NCI-H2227 (cell line): ENCODE results near the gene ACSM6.

Experiments
- DNase-seq: peaks from one replicate; lab custom pipeline; 2025; ENCODE audit not compliant: unreplicated experiment; lab: John Stamatoyannopoulos, UW

The ACSM6 gene, protein sequence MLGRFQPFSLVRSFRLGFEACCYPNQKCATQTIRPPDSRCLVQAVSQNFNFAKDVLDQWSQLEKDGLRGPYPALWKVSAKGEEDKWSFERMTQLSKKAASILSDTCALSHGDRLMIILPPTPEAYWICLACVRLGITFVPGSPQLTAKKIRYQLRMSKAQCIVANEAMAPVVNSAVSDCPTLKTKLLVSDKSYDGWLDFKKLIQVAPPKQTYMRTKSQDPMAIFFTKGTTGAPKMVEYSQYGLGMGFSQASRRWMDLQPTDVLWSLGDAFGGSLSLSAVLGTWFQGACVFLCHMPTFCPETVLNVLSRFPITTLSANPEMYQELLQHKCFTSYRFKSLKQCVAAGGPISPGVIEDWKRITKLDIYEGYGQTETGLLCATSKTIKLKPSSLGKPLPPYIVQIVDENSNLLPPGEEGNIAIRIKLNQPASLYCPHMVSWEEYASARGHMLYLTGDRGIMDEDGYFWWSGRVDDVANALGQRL

DNA sequence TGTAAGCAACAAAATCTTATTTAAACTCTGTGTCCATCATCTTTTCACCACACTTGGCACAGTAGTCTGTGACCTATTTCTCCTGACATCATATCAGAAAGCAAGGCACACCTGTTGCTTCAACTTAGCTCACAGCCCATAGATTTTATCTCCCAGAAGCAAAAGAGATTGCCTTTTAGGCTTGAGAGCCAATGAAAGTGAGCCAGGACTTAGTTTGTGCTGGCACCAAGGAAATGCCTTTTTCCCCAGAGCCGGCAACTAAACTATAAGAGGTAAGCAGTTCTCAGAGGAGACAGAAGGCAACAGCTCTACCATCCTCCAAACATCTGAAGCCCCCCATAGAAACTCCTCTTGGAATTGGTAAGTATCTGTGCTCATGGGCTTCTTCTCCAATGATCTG, at the start of gene ACSM6:
Gene ACSM6, plus strand, starts transcription at position 295 of the 400 bp plus-strand sequence. CDS start 248 bp downstream, outside the sequence.
- DNase-seq = no peak

DNA sequence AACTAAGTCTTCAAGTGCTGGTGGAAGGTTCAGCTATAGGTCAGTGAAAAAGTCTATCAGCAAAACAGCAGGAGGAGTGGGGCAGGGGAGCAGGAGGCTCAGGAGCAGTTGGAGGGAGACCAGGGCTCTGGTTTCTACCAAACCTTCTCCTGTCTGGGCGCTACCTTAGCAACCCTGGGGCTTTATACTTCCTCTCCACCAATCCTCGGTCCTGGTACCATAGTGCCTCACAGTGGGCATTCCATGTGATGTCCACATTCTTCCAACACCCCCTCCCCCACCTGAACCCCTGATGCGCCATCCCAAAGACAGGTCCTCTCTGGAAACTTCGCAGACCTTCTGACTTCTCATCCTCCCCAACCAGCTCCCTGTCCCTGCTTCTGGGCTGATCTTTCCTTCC, 25.3 kb upstream of the ACSM6 start:
- no peak for DNase-seq

DNA sequence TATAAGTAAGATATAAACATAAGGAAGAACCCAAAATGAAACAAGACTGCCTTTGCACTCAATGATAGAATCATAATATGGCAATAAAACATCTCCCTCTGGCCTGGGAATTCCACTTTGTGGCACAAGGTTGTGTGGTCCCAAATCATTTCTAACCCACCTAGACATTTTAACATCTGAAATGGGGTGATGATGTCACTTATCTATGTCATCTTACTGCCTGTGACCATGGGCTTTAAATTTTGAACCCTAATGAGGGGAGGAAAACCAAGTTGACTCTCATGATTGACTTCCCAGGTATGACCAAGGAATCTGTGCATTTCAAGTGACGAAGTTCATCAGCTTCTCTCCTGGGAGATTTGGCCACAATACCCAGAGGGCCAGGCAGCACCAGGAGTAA, 24.5 kb upstream of the ACSM6 start:
- DNase-seq = no peak

DNA sequence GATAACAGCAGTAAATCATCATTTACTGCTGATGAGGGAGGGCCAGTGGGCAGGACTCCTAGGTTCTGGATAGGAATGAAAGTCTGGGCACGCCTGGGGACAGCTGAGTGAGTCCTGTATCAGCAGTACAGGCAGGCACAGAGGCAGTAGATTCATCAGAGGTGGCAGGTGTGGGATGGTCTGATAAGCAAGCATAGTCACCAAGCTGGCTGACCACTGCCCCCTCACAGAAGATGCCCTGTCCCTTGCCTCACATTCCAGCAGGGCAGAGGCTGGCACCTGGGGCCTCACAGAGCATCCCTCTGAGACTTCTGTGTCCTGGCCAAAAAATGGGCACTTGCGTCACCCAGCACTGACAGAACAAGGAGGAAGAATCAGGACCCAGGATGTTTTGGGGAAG, 23.2 kb upstream of the ACSM6 start:
- no peak for DNase-seq

DNA sequence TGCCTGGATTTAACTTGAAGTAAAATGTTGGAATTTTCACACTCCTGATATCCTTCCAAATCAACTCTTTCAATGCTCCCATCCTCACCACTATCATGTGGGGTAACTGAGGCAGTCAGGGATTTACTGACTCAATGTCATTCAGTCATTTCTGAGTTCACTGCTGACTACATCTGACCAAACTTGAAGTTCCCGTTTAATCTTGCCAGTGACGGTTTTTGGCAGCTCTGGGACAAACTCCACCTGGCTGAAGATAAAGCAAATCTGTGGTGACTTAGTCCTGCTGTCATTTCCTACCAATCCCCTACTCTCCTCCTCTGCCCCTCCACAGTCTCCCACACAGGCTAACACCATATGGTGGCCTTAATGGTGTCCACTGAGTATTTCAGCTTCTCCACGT, 22.7 kb upstream of the ACSM6 start:
- no peak for DNase-seq

DNA sequence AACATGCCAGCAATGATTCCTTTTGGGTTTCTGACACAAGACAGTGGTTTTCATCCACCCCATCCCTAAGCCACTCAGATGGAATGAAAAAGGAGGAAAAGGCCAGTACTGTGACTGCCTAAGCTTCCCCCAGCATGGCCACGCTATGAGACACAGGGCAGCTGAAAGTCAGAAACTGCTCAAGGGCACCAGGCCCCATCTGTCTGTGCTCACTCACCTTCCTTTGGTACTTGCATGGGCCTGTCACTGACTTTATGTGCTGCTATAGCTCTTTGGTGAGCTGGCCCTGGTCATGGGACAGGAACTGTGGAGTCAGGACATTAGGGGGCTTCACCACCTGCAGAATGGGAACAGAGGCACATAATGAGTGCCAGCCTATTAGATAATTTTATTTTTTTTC, 21.2 kb upstream of the ACSM6 start:
- DNase-seq = no peak

DNA sequence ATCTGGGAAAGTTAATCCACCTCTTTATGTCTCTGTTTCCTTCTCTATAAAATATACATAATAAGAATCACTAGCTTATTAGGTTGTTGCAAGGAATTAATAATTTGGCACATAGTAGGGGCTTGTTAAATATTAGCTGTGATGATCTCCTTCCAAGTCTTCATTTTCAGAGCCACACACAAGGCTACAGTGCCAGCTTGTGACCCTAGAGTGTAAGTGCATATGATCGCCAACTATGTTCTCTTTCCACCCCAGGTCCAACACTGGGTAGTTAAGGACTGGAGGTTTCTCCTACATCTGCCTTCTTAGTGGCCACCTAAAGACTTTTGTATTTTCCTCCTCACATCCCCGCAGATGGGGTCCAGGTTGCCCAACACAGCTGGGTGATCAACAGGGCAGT, 17.9 kb upstream of the ACSM6 start:
- no peak for DNase-seq

DNA sequence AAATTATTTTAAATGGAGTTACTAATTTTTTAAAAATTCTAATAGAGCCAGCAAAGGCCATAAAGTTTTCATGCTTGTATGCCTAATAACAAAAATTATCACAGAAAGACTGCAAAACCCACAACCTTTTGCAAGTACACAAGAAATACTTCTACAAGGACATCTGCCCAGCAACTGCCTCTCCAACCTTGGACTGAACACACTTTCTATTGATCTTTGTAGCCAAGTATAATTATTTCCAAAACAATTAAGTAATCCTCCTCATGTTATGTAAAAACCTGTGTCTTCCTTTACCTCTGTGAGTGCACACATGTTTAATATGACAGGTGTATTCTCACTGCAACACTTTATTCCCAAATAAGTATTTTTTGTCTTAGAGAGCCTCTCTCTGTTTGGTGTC, 16.6 kb upstream of the ACSM6 start:
- DNase-seq = no peak

DNA sequence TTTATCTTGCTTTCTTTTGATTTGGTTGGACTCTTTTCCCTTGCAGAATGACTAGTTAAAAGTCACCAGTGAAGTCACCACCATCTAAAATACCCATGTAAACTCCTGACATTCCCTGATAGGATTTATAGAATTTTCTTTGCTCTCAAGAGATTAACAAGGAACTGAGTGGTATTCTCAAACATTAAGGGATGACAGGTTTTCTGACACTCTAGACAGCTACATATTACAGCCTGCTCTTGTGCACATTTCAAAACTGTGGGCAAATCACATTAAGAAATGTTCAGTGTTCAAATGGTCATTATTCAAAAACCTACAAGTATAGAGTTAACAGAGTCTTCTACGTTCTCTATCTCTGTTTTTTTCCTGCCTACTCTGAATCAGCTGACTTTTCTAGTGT, 15.8 kb upstream of the ACSM6 start:
- no peak for DNase-seq

DNA sequence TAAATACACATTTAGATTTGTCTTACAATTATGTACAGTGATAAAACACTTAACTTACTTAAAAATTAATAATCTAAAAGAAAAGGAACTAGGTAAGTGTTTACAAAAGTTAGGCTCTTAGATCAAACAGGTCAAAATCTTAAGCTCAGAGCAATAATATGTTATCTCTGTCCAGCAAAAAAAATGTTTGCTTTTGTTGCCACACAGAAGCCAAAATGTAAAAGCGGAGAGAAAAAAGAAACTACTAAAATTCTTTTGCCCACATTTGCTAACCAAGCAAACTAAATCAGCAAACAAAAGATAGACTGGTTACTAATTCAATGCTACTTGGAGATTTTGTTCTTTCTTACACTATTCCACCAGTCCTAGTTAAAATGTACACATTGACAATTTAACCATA, 15.2 kb upstream of the ACSM6 start:
- DNase-seq = no peak

DNA sequence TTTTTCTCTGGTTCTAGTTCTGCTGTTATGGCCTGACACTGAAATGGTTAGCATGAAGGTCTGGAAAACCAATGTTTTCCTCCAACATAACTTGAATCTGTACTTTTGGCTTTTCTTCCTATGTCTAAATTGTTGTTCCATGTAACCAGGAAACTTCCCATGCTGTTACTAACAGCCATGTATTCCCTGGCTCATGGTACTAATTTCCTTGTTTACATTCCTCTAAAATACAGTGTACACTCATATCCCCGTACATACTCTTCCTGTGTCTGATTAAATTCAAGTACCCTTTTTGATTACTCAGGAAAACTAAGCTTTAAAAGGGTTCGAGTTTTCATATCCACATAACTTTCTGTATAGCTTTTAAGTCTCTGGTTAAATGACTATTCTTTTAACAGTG, 12.3 kb upstream of the ACSM6 start:
- DNase-seq = no peak

DNA sequence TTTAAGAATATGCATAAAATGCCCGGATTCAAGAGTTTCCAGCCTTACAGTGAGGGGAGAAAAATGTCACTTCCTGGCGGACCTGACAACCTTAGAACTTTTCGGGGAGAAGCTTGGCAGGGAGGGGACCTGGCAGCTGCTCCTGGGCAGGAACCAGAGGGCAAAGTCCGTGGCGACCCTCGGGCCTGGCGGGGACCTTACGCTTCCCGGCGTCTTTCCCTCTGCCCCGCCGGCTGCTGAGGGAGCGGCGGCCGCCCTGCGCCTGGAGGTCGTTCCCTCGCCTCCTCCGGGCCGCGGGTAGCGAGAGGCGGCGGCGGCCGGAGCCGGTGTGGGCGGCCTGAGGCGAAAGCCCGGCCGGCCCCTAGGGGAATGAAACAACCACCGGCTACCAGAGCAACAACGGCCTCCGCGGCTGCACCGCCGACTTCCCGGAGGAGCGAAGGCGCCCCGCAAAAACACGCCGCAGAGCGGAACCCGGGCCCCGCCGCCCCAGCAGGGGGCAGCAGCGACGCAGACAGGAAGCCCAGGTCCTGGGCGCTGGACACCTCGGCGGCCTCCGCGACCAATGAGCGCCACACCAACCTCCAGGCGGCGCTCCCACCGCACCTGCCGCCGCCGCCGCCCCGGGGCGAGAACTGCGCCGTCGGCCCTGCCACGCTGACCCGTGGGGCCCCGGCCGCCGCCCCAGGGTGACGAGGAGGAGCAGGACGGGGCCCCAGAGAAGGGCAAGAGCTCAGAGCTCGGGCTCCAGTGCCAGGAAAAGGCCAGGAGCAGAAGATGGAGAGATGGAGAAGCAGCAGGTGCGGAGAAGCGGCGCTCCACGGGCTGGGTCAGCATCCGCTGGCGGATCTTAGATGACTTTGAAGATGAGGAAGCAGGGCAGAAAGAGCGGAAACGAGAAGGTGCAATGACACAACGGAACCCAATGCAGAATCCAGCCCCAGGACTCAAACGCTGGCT, 10.5 kb upstream of the ACSM6 start:
- DNase-seq = peak; percentile 83

DNA sequence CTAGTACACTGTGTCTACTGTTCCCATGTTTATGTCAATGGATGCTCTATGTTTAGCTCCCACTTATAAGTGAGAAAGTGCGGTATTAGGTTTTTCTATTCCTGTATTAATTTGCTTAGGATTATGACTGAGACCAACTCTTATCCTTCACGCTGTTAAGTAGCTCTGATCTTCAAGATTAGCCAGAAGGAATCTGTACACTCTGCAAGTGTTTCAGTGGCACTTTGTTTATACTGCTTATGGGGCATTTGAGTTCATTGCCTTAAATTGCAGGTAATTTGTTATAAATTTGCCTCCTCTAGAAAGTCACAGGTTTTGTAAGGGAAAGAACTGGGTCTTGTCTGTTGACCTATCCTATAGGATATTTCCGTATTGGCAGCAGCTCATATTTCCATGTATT, 6.4 kb upstream of the ACSM6 start:
- no peak for DNase-seq

DNA sequence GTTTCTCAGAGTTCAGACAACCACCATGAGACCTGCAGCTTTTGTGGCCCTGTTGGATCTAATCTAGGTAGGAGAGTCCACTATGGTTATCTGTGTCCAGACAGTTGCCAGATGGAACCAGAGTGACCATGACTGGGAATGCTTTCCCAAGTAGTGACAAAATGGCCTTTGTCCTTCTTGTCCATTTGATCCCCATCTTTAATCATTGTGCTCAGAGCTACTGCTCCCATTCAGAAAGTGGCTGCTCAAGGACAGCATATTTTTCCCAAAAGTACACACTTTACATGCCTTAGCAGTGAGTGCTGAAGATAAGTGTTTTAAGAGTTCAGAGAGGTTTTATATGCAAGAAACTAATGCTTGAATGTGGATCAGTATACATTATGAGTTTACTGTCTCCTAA, 5.4 kb upstream of the ACSM6 start:
- DNase-seq = no peak

DNA sequence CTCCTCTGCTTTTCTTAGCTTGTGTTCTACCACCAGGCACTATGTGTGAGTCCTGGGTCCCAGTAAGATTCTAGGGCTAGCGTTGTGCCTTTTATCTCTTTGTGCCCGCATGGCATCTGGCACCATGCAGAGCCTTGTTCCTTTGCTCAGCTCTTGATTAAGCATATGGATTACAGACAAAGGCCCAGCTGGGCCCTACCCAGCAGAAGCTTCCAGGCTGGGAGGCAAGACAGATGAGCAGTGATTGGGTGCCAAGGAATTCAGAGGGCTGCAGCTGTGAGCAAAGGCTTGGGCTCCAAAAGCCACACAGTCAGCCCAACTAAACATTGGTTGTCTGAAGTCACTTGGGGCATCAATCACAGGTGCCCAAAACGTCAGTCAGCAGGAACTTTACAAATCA, 2.0 kb downstream of the ACSM6 start:
- no peak for DNase-seq

DNA sequence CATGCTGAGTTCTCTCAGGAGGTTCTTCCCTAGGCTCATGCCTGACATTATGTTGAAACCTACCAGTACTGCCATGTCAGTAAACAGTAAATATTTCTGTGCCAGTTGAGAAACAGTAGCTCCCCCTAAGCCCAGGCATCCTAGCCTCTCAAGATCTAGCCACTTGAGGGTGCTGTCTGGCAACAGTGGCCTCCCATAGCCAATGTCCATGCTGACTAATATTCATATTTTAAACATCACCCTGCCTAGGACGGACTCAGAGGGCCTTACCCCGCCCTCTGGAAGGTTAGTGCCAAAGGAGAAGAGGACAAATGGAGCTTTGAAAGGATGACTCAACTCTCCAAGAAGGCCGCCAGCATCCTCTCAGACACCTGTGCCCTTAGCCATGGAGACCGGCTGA, 7.7 kb downstream of the ACSM6 start:
- no peak for DNase-seq

DNA sequence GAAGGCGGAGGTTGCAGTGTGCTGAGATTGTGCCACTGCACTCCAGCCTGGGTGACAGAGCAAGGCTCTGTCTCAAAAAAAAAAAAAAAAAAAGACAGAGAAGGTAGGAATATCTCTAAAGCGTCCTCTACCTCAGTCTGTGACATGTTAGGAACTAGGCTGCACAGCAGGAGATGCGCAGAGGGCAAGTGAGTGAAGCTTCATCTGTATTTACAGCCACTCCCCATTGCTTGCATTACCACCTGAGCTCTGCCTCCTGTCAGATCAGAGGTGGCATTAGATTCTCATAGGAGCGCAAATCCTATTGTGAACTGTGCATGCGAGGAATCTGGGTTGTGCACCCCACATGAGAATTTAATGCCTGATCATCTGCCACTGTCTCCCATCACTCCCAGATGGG, 8.8 kb downstream of the ACSM6 start:
- peak; percentile 3 for DNase-seq

DNA sequence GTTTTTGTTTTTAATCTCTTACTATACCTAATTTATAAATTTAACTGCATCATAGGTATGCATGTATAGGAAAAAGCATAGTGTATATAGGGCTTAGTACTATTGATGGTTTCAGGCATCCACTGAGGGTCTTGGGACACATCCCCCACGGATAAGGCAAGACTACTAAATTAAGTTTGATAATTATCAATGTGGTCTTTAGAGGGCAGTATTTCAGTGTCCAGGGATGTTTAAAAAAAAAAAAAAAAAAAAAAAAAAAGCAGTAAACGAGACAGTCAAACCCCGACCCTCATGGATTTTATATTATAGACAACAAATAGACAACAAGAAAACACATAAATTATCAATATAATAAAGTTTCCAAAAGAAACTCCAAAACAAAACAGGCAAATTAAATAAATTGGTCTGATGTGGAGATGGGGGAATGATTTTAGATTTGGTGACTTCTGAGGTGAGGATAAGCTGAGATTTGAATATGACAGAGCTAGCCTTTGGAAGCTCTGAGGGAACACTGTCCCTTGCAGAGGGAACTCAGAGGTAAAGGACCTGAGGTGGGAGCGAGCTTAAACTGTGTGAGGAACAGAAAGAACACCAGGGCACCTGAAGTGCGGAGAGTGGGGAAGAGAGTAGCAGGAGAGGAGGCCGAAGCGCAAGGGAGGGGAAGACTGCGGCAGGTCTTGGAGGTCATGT, 14.8 kb downstream of the ACSM6 start:
- DNase-seq = no peak

DNA sequence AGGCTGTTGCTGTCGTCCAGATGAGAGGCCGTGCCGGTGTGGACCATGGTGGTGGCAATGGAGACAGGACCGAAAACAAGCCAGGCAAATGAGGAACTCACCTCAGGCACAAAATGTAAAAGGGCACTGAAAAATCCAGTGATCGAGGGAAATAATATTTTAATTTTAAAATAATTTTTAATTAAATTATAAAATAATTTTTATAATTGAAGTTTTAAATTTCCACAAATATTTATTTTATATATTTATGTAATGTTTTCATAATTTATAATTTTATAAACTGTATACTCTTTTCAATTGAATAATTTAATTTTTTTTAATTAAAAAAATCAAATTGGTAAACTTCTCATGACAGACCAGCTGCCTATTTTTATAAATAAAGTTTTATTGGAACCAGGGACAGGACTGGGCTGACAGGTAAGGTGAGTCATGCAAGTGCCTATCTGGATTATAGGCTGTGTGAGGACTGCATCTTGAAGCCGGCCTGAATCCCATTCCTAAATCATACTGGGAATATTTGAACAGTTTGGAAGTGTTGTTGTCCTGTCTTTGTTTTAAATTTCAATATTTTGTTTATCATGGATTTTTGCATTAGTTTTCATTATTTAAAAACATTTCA, 15.6 kb downstream of the ACSM6 start:
- DNase-seq = no peak

DNA sequence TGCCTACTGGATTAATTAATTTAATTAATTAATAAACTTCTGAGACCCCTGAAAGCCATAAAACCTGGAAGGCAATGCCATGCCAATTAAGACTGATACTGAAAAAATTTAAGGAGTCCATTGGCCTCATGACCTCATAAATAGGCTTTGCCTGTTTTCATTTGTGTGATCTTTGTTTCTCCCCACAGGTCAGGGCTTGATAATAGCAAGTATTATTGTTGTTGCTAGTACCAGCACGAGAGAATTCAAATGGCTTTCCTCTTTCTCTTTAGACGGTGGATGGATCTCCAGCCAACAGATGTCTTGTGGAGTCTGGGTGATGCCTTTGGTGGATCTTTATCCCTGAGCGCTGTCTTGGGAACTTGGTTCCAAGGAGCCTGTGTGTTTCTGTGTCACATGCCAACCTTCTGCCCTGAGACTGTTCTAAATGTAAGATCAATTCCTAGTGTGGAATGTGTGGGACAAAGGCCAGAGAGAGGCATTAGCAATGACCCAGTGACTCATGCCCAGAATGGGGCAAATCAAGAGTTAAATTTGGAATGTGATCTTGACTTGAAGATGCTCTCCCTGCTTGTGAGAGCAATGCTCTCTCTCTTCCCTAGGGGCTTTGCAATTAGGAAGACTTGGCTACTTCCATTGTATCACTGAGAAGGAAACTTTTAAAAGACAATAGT, 17.7 kb downstream of the ACSM6 start:
- DNase-seq = no peak
